ENCODE measurements around the gene GJC2.

- TF ChIP-seq CTCF (IDR thresholded peaks at IDR 0.05) = peak in 3 of 5 experiments; percentile 7 to 44 (median 27)
- TF ChIP-seq POLR2A (IDR thresholded peaks at IDR 0.05) = peak; percentile 79 to 98
These were observed 40.4 kb upstream of the GJC2 start, which contains the start of gene MRPL55 for GRCh38 chr1:228109073-228109961.

Measured in tibial nerve (tissue), 3 donors.